ENCODE results near the gene TTLL5.

DNA sequence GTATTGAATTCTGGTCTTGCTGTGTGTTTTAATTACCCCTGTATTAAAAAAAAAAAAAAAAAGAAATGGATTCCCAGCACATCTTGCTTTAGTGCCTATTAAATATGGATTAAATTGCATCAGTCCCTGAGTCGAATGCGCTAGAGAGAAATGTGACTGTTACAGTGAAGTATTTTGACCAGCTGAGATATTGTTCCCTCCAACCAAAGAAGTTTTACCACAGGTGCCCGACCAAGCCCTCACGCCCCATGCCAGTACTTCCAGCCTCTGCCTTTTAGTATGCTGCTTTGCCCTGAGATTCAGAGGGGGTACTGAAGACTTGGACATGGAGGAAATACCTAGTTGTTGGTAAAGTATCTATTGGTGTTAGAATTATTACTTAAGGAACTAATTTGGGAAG is 159.7 kb downstream of the TTLL5 start:
- no peak for TF ChIP-seq NRF1 (IDR thresholded peaks at IDR 0.05; ENCODE audit: low read depth, low read length)
- no peak for TF ChIP-seq CTCF (IDR thresholded peaks at IDR 0.05)
- TF ChIP-seq EZH2phosphoT487 (IDR thresholded peaks at IDR 0.05; ENCODE audit: borderline replicate concordance, low read depth): no peak
- no peak for TF ChIP-seq YY1 (IDR thresholded peaks at IDR 0.05; ENCODE audit: low read depth)
- TF ChIP-seq, protein P1, sequence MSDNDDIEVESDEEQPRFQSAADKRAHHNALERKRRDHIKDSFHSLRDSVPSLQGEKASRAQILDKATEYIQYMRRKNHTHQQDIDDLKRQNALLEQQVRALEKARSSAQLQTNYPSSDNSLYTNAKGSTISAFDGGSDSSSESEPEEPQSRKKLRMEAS (IDR thresholded peaks at IDR 0.05; ENCODE audit: low read depth): no peak
- TF ChIP-seq GATA2 (CRISPR knock-in tag; IDR thresholded peaks at IDR 0.05): no peak
- no peak for TF ChIP-seq RFX5 (IDR thresholded peaks at IDR 0.05; ENCODE audit: low read length)
- no peak for TF ChIP-seq ZBTB33 (IDR thresholded peaks at IDR 0.05; ENCODE audit: borderline replicate concordance, low read depth)
- no peak for TF ChIP-seq TAF1 (IDR thresholded peaks at IDR 0.05; ENCODE audit: borderline replicate concordance, low read depth, low read length)
- no peak for TF ChIP-seq EP300 (IDR thresholded peaks at IDR 0.05; ENCODE audit: borderline replicate concordance in 1 of 2, low read depth in 1 of 2, low read length in 1 of 2)
- no peak for TF ChIP-seq TCF12 (IDR thresholded peaks at IDR 0.05)
- no peak for TF ChIP-seq FOXM1 (IDR thresholded peaks at IDR 0.05; ENCODE audit: low read depth)
- no peak for TF ChIP-seq SIN3A (IDR thresholded peaks at IDR 0.05; ENCODE audit: borderline replicate concordance, low read depth, low read length)
- TF ChIP-seq RCOR1 (IDR thresholded peaks at IDR 0.05; ENCODE audit: low read length): no peak

Measured in SK-N-SH (cell line).